Measurements from ENCODE around the gene LAMA3. TPM values are rescaled to one million over a fixed set of nuclear protein-coding genes. Genes with fewer than 3 reads are reported as not detected.

Gene LAMA3
- total RNA-seq, 4 donors from 2014 or later, result 14.9 to 81.4 (median 69.3) TPM

GRCh38 chr18:23888881-23889280 is 199.6 kb downstream of the LAMA3 start:
- H3K4me3 ChIP-seq, result no peak overlapping the region
- H3K36me3 ChIP-seq, result no peaks in the 10 kb centered on the region
- DNase-seq, result no peak
- peaks cover 0 to 27% (median 4%) of the 10 kb centered on the region in 4 donors for H3K4me1 ChIP-seq
- no peak for TF ChIP-seq CTCF (IDR thresholded peaks at IDR 0.05)
- no peak for TF ChIP-seq POLR2A (IDR thresholded peaks at IDR 0.05)
- no peak overlapping the region for H3K27ac ChIP-seq
- no peaks in the 10 kb centered on the region for H3K9me3 ChIP-seq
- no peaks in the 10 kb centered on the region for H3K27me3 ChIP-seq

DNA sequence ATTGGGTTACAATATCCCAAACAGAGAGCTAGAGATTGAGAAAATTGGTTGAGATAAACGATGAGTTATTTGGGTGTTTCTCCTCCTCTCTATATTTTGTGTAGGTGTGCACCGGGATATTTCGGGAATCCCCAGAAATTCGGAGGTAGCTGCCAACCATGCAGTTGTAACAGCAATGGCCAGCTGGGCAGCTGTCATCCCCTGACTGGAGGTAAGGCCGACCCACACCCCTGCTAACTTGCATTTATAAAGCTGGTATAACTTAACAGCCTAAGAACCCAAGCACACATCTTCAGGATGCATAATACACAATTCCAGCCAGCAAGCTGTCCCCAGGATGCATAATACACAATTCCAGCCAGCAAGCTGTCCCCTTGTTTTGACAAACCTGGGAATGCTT is 200.7 kb downstream of the LAMA3 start:
- Histone ChIP-seq H3K4me3 (no peak overlapping the region), H3K9me3 (no peaks in the 10 kb centered on the region)

DNA sequence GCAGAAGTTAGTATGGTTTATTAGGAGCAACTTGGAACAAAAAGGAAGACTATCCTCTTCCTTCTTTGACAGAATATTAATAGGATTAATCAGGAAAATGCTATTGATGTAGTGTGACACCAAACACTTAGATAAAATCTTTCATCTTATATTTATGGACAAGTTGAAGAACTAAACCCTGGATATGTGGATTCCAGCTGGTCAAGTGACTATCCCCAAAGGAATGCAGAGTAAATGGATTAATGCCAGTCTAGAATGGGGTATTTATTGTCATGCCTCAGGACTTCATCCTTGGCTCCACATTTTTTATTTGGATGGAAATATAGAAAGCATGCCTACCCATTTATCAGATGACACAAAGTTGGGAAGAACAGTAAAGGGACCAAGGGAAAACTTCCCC is 201.3 kb downstream of the LAMA3 start:
- Histone ChIP-seq H3K27me3 (no peaks in the 10 kb centered on the region), H3K4me3 (no peak overlapping the region), H3K27ac (no peak overlapping the region), H3K9me3 (no peaks in the 10 kb centered on the region), H3K4me1 (peaks cover 0 to 14% (median under 1%) of the 10 kb centered on the region in 4 donors), H3K36me3 (peaks cover 0 to 10% (median 0%) of the 10 kb centered on the region in 3 donors)
- TF ChIP-seq CTCF (IDR thresholded peaks at IDR 0.05) (no peak), POLR2A (IDR thresholded peaks at IDR 0.05) (no peak)
- no peak for DNase-seq

More for the DNA sequence above, 200.7 kb downstream of the LAMA3 start:
- Histone ChIP-seq H3K4me1 (peaks cover 0 to 19% (median 2%) of the 10 kb centered on the region in 4 donors), H3K36me3 (peaks cover 0 to 4% (median 0%) of the 10 kb centered on the region in 3 donors), H3K27ac (no peak overlapping the region), H3K27me3 (no peaks in the 10 kb centered on the region)
- no peak for DNase-seq
- TF ChIP-seq POLR2A (IDR thresholded peaks at IDR 0.05) (no peak), CTCF (IDR thresholded peaks at IDR 0.05) (no peak)

DNA sequence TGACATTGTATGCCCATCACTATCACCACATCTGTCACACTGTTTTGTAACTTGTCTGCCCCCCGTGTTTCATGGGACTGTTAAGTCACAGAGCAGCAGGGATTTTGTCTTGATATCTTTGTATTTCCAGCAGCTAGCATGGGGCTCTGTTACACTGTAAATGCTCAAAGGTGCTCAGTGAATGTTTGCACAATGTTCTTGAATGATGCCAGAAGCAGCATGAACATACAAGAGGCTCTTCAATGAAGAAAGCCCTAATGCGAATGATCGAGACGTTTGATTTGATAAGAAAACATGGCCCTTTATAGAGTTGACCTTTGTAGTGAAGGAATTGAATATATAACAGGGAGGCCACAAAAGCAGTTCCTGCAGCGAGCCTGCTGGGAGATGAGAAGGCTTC is 204.4 kb downstream of the LAMA3 start:
- Histone ChIP-seq H3K4me1 (peaks cover 0 to 3% (median 0%) of the 10 kb centered on the region in 4 donors), H3K9me3 (no peaks in the 10 kb centered on the region), H3K27ac (no peak overlapping the region), H3K27me3 (no peaks in the 10 kb centered on the region), H3K4me3 (no peak overlapping the region), H3K36me3 (peaks cover 0 to 15% (median 0%) of the 10 kb centered on the region in 3 donors)
- no peak for DNase-seq
- TF ChIP-seq CTCF (IDR thresholded peaks at IDR 0.05), result no peak
- TF ChIP-seq POLR2A (IDR thresholded peaks at IDR 0.05), result no peak

DNA sequence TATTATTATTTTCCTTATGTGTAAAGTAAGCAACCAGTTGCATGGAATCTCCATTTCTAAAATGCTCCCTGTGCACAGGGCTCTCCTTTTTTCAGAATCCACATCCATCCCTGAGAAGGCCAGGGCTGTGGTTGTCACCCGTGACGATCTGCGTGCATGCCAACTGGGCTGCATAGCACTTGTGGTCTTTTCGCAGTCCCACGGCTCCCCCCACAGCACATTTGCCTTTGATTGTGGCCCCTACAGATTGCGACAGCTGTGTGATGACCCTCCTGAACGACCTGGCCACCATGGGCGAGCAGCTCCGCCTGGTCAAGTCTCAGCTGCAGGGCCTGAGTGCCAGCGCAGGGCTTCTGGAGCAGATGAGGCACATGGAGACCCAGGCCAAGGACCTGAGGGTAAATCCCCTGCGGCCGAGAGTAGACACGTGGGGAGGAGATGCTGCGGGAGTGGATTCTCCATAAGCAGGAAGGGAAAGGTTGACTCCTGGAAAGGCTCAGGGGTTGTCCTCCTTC is 205.5 kb downstream of the LAMA3 start:
- Histone ChIP-seq H3K4me3 (no peak overlapping the region), H3K27ac (no peak overlapping the region)

More for the DNA sequence above, 205.5 kb downstream of the LAMA3 start:
- Histone ChIP-seq H3K27me3 (no peaks in the 10 kb centered on the region), H3K4me1 (no peaks in the 10 kb centered on the region), H3K9me3 (no peaks in the 10 kb centered on the region), H3K36me3 (peaks cover 0 to 15% (median 0%) of the 10 kb centered on the region in 3 donors)
- no peak for DNase-seq
- TF ChIP-seq CTCF (IDR thresholded peaks at IDR 0.05), result no peak
- no peak for TF ChIP-seq POLR2A (IDR thresholded peaks at IDR 0.05)

All from Peyer's patch (tissue), 4 donors.